Nephron (organoid): Measurements from ENCODE around the gene SPATS2.

Source experiments
- H3K27ac Mint-ChIP-seq, 3 experiments: 2 replicates each; pipeline ENCODE4 v1.8.0; 2020; ENCODE audit warnings: mixed read lengths in 3 of 3, mild to moderate bottlenecking in 2 of 3, moderate library complexity in 1 of 3
- H3K27me3 Mint-ChIP-seq: 2 replicates; pipeline ENCODE4 v1.8.0; 2021; ENCODE audit warnings: low read depth, mild to moderate bottlenecking, moderate library complexity, mixed read lengths
- H3K36me3 Mint-ChIP-seq: 2 replicates; pipeline ENCODE4 v1.8.0; 2020; ENCODE audit warnings: low read depth, mixed read lengths
- H3K4me1 Mint-ChIP-seq: 2 replicates; pipeline ENCODE4 v1.8.0; 2020; ENCODE audit warnings: mixed read lengths
- H3K4me3 Mint-ChIP-seq, 3 experiments: 2 replicates each; pipeline ENCODE4 v1.8.0; 2020; ENCODE audit warnings: mild to moderate bottlenecking in 3 of 3, mixed read lengths in 3 of 3, moderate library complexity in 2 of 3
- H3K9me3 Mint-ChIP-seq: 2 replicates; pipeline ENCODE4 v1.8.0; 2020; ENCODE audit warnings: mixed read lengths
- CTCF ChIP-seq, 3 experiments: fragments of 200-600 bp; sonication (generic); IDR thresholded peaks; one replicate each; pipeline ENCODE4 v1.5.0; 2021; ENCODE audit warnings: antibody characterized with exemption in 3 of 3; ENCODE audit not compliant: unreplicated experiment in 3 of 3

Gene SPATS2

DNA sequence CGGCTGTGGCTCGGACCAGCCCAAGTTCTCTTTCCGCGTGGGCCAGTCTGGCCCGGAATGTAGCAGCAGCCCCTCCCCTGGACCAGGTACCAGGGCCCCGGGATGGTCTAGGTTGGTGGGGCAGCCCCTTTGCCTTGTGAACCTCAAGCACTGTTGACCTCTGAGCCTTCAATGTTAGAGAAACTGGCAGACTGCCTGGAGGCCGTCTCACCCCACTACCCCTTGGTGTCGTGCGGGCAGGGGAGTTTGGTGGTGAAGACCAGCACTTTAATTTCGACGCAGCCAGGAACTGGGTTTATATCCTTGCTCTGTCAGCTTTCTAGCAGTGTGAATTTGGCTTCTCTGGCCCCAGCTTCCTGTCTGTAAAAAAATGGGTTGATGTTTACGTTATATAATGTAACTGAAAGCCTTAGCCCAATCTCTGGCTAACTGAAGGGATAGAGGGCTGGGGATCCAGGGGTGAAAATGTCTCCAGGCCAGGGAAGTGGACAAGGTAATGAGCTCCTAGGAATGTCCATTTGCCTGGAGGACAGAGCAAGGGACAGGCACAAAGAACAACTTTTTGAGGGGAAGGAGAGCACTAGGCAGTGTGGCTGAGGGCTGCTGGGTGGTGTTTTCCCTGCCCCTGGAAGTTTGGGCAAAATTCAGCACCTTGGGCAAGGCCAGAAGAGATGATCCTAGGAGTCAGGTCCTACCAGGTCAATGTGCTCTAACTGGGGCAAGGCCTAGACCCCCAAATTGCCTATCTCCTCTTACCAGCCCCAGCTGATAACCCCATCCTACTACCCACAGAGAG lies 189.3 kb downstream of the SPATS2 start:
- Mint-ChIP-seq H3K9me3 (no peaks in the 10 kb centered on the region), H3K27me3 (peaks cover 18% of the 10 kb centered on the region), H3K27ac (peak overlapping the region in 1 of 3 experiments; percentile 33), H3K4me3 (no peak overlapping the region), H3K4me1 (no peaks in the 10 kb centered on the region), H3K36me3 (peaks cover 13% of the 10 kb centered on the region)
- TF ChIP-seq CTCF (IDR thresholded peaks at IDR 0.05; ENCODE audit: unreplicated experiment in 3 of 3), result no peak

GRCh38 chr12:49557187-49557916 lies 190.1 kb downstream of the SPATS2 start:
- peaks cover 20% of the 10 kb centered on the region for H3K36me3 Mint-ChIP-seq
- H3K27me3 Mint-ChIP-seq, result peaks cover 12% of the 10 kb centered on the region
- H3K4me3 Mint-ChIP-seq, result no peak overlapping the region
- no peaks in the 10 kb centered on the region for H3K9me3 Mint-ChIP-seq
- H3K4me1 Mint-ChIP-seq, result no peaks in the 10 kb centered on the region
- H3K27ac Mint-ChIP-seq, result no peak overlapping the region
- TF ChIP-seq CTCF (IDR thresholded peaks at IDR 0.05; ENCODE audit: unreplicated experiment in 3 of 3), result no peak

DNA sequence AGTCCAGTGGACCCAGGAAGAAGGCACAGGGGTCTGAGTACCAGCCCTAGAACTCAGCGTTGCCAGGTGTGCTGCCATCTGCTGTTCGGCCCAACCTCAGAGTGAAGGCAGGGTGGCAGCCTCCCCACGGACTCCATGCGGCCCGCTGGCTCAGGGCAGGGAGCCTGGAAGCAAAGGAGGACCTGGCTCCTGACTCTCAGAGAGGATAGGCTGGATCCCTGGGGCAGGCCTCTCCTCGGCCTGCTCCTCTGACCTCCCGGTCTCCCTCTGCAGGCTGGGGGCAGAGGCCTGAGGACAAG lies 190.6 kb downstream of the SPATS2 start:
- Mint-ChIP-seq H3K9me3 (no peaks in the 10 kb centered on the region), H3K4me1 (no peaks in the 10 kb centered on the region), H3K36me3 (peaks cover 26% of the 10 kb centered on the region), H3K27me3 (peaks cover 8% of the 10 kb centered on the region), H3K27ac (no peak overlapping the region), H3K4me3 (no peak overlapping the region)
- peak in 1 of 3 experiments; percentile 15 for TF ChIP-seq CTCF (IDR thresholded peaks at IDR 0.05; ENCODE audit: unreplicated experiment in 3 of 3)

DNA sequence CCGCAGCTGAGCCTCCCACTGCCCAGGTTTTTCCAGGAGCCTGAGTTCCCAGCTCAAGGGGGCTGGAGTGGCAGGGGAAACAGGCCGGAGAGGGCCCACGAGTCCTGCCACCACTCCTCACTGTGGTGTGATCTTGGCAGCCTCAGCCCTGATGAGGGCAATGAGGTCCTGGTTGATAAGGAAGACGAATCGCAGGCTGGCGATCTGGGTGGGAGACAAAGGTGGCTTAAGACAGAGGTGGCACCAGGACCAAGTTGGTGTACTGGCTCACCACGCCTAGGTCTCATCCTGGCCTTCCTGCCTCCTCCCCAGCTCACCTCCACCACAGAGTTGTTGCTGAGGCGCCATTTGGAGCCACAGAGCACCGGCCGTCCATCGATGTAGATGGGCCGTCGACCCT lies 191.3 kb downstream of the SPATS2 start:
- Mint-ChIP-seq H3K27ac (no peak overlapping the region), H3K4me3 (no peak overlapping the region), H3K27me3 (peaks cover 2% of the 10 kb centered on the region), H3K9me3 (no peaks in the 10 kb centered on the region), H3K4me1 (no peaks in the 10 kb centered on the region), H3K36me3 (peaks cover 26% of the 10 kb centered on the region)
- no peak for TF ChIP-seq CTCF (IDR thresholded peaks at IDR 0.05; ENCODE audit: unreplicated experiment in 3 of 3)

DNA sequence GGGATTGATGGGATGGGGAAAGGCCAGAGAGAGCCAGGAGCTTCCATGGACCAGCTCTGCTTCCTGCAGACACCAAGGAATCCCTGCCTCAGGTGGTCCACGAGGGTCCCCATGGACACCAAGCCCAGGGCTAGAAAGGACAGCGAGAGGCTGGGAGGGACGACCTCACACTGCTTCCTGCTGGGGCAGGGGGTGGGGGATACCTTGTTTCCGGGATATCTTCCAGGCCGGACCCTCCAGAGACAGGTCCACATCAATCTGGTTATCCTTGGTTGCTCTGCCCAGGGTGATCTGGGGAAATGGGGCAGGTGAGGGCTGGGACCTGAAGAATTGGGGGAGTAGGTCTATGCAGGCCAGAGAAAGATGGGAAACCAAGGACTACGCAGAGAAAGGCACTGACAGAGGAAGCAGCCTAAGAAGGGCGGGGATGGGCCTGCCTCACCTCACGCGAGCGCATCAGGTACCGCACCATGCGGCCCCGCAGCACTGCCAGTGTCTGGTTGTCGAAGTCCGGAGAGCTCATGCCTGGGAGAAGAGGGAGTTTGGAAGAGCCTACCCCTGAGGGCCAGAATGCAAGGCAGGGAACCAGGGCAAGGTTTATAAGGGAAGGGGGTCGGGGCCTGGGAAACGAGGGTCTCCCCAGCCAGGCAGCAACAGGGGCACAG lies 191.9 kb downstream of the SPATS2 start:
- Mint-ChIP-seq H3K27me3 (no peaks in the 10 kb centered on the region), H3K27ac (no peak overlapping the region), H3K36me3 (peaks cover 31% of the 10 kb centered on the region), H3K4me3 (no peak overlapping the region), H3K4me1 (peaks cover 5% of the 10 kb centered on the region), H3K9me3 (no peaks in the 10 kb centered on the region)
- no peak for TF ChIP-seq CTCF (IDR thresholded peaks at IDR 0.05; ENCODE audit: unreplicated experiment in 3 of 3)
